ENCODE measurements around the gene IMPA2. TPM values are rescaled to one million over a fixed set of nuclear protein-coding genes. Genes with fewer than 3 reads are reported as not detected.

Gene IMPA2
- total RNA-seq, 2 donors from 2014 or later, result 19.2 to 20.2 TPM

GRCh38 chr18:12048010-12048826 lies 66.9 kb downstream of the IMPA2 start:
- DNase-seq, result no peak
- Mint-ChIP-seq H3K4me3 (no peak overlapping the region), H3K9me3 (no peaks in the 10 kb centered on the region), H3K36me3 (ENCODE audit: insufficient read depth in 2 of 2) (no peaks in the 10 kb centered on the region), H3K27ac (no peak overlapping the region), H3K4me1 (ENCODE audit: low read depth) (peaks cover 9% of the 10 kb centered on the region), H3K27me3 (ENCODE audit: low read depth) (peaks cover 23% of the 10 kb centered on the region)
- peak; percentile 5 to 11 for ATAC-seq (replicated peaks in 1 of 2)

- Mint-ChIP-seq H3K4me3 (no peak overlapping the region), H3K9me3 (no peaks in the 10 kb centered on the region), H3K27me3 (ENCODE audit: low read depth) (peaks cover 25% of the 10 kb centered on the region), H3K4me1 (ENCODE audit: low read depth) (peaks cover 9% of the 10 kb centered on the region), H3K27ac (no peak overlapping the region), H3K36me3 (ENCODE audit: insufficient read depth in 2 of 2) (no peaks in the 10 kb centered on the region)
- DNase-seq (no peak), ATAC-seq (replicated peaks in 1 of 2) (peak; percentile 64 to 70)
These were observed 67.5 kb downstream of the IMPA2 start for GRCh38 chr18:12048827-12049175.

- no peaks in the 10 kb centered on the region for H3K9me3 Mint-ChIP-seq
- no peak overlapping the region for H3K27ac Mint-ChIP-seq
- H3K4me1 Mint-ChIP-seq (ENCODE audit: low read depth), result peaks cover 9% of the 10 kb centered on the region
- no peaks in the 10 kb centered on the region for H3K36me3 Mint-ChIP-seq (ENCODE audit: insufficient read depth in 2 of 2)
- ATAC-seq (replicated peaks in 1 of 2), result no peak
- peaks cover 22% of the 10 kb centered on the region for H3K27me3 Mint-ChIP-seq (ENCODE audit: low read depth)
- no peak overlapping the region for H3K4me3 Mint-ChIP-seq
- DNase-seq, result no peak
These were observed 68.9 kb downstream of the IMPA2 start for GRCh38 chr18:12049978-12050811.

GRCh38 chr18:12052866-12053265 lies 71.6 kb downstream of the IMPA2 start:
- Mint-ChIP-seq H3K4me1 (ENCODE audit: low read depth) (peaks cover 9% of the 10 kb centered on the region), H3K9me3 (no peaks in the 10 kb centered on the region), H3K4me3 (no peak overlapping the region), H3K27ac (no peak overlapping the region), H3K27me3 (ENCODE audit: low read depth) (peaks cover 22% of the 10 kb centered on the region), H3K36me3 (ENCODE audit: insufficient read depth in 2 of 2) (no peaks in the 10 kb centered on the region)
- ATAC-seq (replicated peaks in 1 of 2), result no peak
- no peak for DNase-seq

- Mint-ChIP-seq H3K27ac (no peak overlapping the region), H3K27me3 (ENCODE audit: low read depth) (peaks cover 22% of the 10 kb centered on the region), H3K9me3 (no peaks in the 10 kb centered on the region), H3K4me3 (no peak overlapping the region), H3K4me1 (ENCODE audit: low read depth) (peaks cover 9% of the 10 kb centered on the region), H3K36me3 (ENCODE audit: insufficient read depth in 2 of 2) (no peaks in the 10 kb centered on the region)
- DNase-seq (no peak), ATAC-seq (replicated peaks in 1 of 2) (no peak)
These were observed 72.0 kb downstream of the IMPA2 start for GRCh38 chr18:12053289-12053688.

GRCh38 chr18:12056034-12056883 lies 75.0 kb downstream of the IMPA2 start:
- H3K36me3 Mint-ChIP-seq (ENCODE audit: insufficient read depth in 2 of 2), result no peaks in the 10 kb centered on the region
- peaks cover 22% of the 10 kb centered on the region for H3K27me3 Mint-ChIP-seq (ENCODE audit: low read depth)
- ATAC-seq (replicated peaks in 1 of 2), result no peak

GRCh38 chr18:12056884-12057402 lies 75.6 kb downstream of the IMPA2 start:
- H3K4me3 Mint-ChIP-seq, result no peak overlapping the region
- H3K9me3 Mint-ChIP-seq, result no peaks in the 10 kb centered on the region
- peaks cover 19% of the 10 kb centered on the region for H3K27me3 Mint-ChIP-seq (ENCODE audit: low read depth)
- H3K27ac Mint-ChIP-seq, result no peak overlapping the region
- DNase-seq (no peak), ATAC-seq (replicated peaks in 1 of 2) (no peak)
- no peaks in the 10 kb centered on the region for H3K36me3 Mint-ChIP-seq (ENCODE audit: insufficient read depth in 2 of 2)
- H3K4me1 Mint-ChIP-seq (ENCODE audit: low read depth), result no peaks in the 10 kb centered on the region

More at GRCh38 chr18:12056034-12056883, 75.0 kb downstream of the IMPA2 start:
- Mint-ChIP-seq H3K27ac (no peak overlapping the region), H3K4me3 (no peak overlapping the region), H3K9me3 (no peaks in the 10 kb centered on the region), H3K4me1 (ENCODE audit: low read depth) (no peaks in the 10 kb centered on the region)
- no peak for DNase-seq

GRCh38 chr18:12057419-12058039 lies 76.2 kb downstream of the IMPA2 start:
- no peaks in the 10 kb centered on the region for H3K4me1 Mint-ChIP-seq (ENCODE audit: low read depth)
- ATAC-seq (replicated peaks in 1 of 2) (no peak), DNase-seq (no peak)
- peaks cover 13% of the 10 kb centered on the region for H3K27me3 Mint-ChIP-seq (ENCODE audit: low read depth)
- H3K4me3 Mint-ChIP-seq, result no peak overlapping the region
- no peaks in the 10 kb centered on the region for H3K36me3 Mint-ChIP-seq (ENCODE audit: insufficient read depth in 2 of 2)
- H3K9me3 Mint-ChIP-seq, result no peaks in the 10 kb centered on the region
- no peak overlapping the region for H3K27ac Mint-ChIP-seq

- ATAC-seq (replicated peaks in 1 of 2) (no peak), DNase-seq (no peak)
- H3K36me3 Mint-ChIP-seq (ENCODE audit: insufficient read depth in 2 of 2), result no peaks in the 10 kb centered on the region
- H3K4me1 Mint-ChIP-seq (ENCODE audit: low read depth), result no peaks in the 10 kb centered on the region
- H3K4me3 Mint-ChIP-seq, result no peak overlapping the region
- H3K9me3 Mint-ChIP-seq, result no peaks in the 10 kb centered on the region
- no peaks in the 10 kb centered on the region for H3K27me3 Mint-ChIP-seq (ENCODE audit: low read depth)
- no peak overlapping the region for H3K27ac Mint-ChIP-seq
These were observed 78.3 kb downstream of the IMPA2 start for GRCh38 chr18:12059334-12060181.

DNA sequence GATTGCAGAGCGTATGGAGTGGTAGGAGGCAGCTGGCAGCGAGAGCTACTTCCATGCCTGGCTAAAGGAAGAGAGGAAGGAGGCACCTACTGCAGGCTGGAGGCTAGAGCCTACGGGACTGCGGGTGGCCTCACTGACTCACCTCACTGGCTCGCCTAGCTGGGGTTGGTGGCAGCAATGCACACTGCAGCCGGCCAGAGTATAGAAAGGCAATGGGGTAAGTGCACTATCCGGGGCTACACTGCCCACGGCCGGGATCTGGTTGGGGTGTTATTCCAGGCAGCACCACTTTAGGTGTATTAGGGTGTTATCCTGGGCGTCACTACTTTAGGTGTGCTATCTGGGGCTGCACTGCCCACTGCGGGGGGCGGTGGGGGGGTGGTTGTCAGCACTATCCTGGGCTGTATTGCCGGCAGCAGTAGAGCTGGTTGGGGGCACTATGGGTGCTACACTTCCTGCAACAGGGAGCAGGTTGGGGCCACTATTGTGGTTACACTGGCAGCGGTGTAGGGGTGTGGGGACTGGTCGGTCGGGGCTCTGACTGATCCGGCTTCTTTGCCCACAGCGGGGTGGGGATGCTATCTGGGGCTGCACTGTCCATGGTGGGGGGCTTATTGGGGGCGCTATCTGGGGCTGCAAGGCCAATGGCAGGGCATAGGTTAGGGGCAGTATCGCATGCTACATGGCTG lies 79.0 kb downstream of the IMPA2 start:
- Mint-ChIP-seq H3K9me3 (no peaks in the 10 kb centered on the region), H3K36me3 (ENCODE audit: insufficient read depth in 2 of 2) (no peaks in the 10 kb centered on the region), H3K27me3 (ENCODE audit: low read depth) (no peaks in the 10 kb centered on the region), H3K27ac (no peak overlapping the region), H3K4me1 (ENCODE audit: low read depth) (no peaks in the 10 kb centered on the region), H3K4me3 (no peak overlapping the region)
- DNase-seq (no peak), ATAC-seq (replicated peaks in 1 of 2) (no peak)

GRCh38 chr18:12061685-12062084 lies 80.4 kb downstream of the IMPA2 start:
- H3K36me3 Mint-ChIP-seq (ENCODE audit: insufficient read depth in 2 of 2), result no peaks in the 10 kb centered on the region
- no peak overlapping the region for H3K4me3 Mint-ChIP-seq
- no peaks in the 10 kb centered on the region for H3K4me1 Mint-ChIP-seq (ENCODE audit: low read depth)
- DNase-seq (no peak), ATAC-seq (replicated peaks in 1 of 2) (no peak)
- no peaks in the 10 kb centered on the region for H3K27me3 Mint-ChIP-seq (ENCODE audit: low read depth)
- no peaks in the 10 kb centered on the region for H3K9me3 Mint-ChIP-seq
- no peak overlapping the region for H3K27ac Mint-ChIP-seq
